Hindlimb muscle (tissue), 1 donor: ENCODE measurements around the gene ATXN7L3. TPM values are rescaled to one million over a fixed set of nuclear protein-coding genes. Genes with fewer than 3 reads are reported as not detected.

Experiments used
- DNase-seq: peaks from one replicate; pipeline ENCODE4 v3.0.0-alpha.2; 2013
- polyA plus RNA-seq: library from polyadenylated mRNA; unstranded; fragments of 120-200 nt; gene quantifications from one replicate; pipeline ENCODE4 v1.2.1, GENCODE V29; 2013; ENCODE audit not compliant: insufficient read length

The ATXN7L3 gene
- polyA plus RNA-seq, 1 donor = 59.5 TPM

DNA sequence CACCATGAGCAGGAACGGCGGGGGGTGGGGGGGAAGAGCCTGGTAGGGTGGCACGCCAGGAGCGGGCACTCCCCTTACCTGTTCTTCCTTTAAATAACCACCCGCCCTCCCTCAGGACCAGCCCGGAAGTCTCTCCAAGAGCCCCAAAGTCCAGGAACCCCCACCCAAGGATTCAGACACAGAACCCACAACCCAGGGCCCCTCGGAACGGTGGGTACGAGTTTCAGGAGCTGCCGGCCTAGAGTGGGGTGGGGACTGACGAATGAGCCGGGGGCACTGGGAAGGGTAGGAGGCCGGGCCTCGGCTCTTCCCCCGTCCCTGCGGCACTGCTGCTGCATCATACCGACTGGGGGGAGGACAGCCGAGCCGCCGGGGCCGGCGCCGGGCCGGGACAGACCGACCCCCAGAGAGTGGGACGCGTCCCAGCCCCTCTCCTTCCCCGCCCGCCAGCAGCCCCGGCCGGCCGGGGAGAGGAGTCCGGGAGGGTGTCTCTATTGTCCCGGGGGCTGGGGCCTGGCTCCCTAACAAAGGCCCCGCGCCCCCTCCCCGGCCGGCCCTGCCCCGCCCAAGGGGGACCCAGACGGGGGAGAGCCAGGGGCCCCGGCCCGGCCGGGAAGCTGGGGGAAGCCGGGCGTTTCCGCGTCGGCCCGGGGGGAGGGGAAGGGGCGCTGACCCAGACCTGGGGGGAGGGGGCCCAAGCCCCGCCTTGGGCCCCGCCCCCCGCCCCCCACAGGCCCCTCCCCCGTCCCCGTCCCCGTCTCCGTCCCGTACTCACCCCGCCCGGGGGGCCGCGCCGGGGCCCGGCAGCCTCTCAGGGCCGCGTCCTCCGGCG lies 747 bp downstream of the ATXN7L3 start:
- peak; percentile 58 for DNase-seq

- no peak for DNase-seq
Observed at GRCh38 chr17:44197980-44198720, 1.5 kb downstream of the ATXN7L3 start.

- DNase-seq = no peak
Observed at GRCh38 chr17:44197107-44197506, 2.6 kb downstream of the ATXN7L3 start.

DNA sequence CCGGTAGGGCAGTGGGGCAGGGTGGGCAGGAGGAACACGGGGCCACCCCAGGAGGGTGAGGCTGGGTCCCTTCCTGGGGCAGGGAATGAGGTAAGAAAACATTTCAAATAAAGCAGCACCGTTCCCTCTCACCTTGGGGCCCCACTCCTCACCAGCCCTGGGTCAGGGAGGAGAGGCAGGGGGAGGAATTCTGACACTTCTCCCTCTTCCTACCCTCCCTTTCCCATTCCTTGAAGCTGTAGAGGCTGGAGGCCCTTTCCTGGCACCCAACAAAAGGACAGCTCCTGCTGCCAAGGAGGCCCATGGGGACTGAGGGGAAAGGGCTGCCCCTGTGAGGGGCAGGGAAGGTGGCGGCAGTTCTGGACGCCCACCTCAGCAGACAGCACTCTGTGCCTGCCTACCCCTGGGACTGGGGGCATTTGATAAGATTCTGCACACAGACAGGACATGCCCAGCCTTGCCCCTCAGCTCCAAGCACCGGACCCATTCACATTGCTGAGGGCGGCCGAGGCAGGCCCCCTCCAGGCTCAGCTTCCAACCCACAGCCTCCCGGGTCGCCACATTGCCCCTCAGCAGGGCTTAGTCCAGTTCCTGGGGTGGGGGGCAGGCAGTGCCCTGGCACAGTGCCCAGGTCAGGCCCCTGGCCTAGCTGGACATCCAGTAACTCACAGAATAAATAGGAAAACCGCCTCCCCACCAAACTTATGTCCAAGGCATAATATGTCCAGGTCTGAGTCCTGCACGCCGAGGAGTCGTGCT lies 6.2 kb downstream of the ATXN7L3 start:
- DNase-seq = no peak

- DNase-seq = no peak
Observed at GRCh38 chr17:44192750-44193149, 6.9 kb downstream of the ATXN7L3 start.

- DNase-seq = no peak
Observed at GRCh38 chr17:44191941-44192496, 7.7 kb downstream of the ATXN7L3 start.

- DNase-seq = no peak
Observed at GRCh38 chr17:44191369-44191768, 8.3 kb downstream of the ATXN7L3 start.

DNA sequence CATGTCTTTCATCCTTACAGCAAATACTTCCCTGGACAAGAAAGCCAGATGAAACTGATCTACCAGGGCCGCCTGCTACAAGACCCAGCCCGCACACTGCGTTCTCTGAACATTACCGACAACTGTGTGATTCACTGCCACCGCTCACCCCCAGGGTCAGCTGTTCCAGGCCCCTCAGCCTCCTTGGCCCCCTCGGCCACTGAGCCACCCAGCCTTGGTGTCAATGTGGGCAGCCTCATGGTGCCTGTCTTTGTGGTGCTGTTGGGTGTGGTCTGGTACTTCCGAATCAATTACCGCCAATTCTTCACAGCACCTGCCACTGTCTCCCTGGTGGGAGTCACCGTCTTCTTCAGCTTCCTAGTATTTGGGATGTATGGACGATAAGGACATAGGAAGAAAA lies 9.2 kb downstream of the ATXN7L3 start:
- DNase-seq = no peak

- DNase-seq = no peak
Observed at GRCh38 chr17:44188576-44189403, 10.9 kb downstream of the ATXN7L3 start.

GRCh38 chr17:44187131-44187899 lies 12.4 kb downstream of the ATXN7L3 start:
- no peak for DNase-seq

- DNase-seq = peak; percentile 99
Observed at GRCh38 chr17:44186307-44187130, 13.2 kb downstream of the ATXN7L3 start, which contains the start of gene TMUB2. Gene TMUB2 (plus strand): TSS chr17:44186972. CDS start chr17:44187709, 737 bp downstream.

- no peak for DNase-seq
Observed at GRCh38 chr17:44184212-44184810, 15.4 kb downstream of the ATXN7L3 start.

DNA sequence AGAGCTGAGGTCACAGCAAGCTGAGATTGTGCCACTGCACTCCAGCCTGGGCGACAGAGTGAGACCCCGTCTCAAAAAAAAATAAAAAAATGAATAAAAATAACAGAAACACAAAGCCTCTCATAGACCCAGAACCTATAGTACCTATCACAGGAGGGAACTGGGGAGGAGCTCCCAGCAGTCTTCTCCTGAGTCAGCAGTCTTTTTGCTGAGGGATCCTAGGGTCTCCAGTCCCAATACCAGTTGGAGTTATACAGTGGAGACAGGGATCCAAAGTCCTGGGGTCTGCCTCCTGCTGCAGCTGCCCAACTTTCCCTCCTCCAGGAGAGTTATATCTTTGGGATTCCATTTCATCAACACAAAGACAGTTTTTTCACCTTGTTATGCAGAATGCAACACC lies 16.7 kb downstream of the ATXN7L3 start:
- no peak for DNase-seq

GRCh38 chr17:44178133-44178532 lies 21.6 kb downstream of the ATXN7L3 start:
- DNase-seq = no peak

GRCh38 chr17:44177640-44178039 lies 22.0 kb downstream of the ATXN7L3 start:
- DNase-seq = no peak

DNA sequence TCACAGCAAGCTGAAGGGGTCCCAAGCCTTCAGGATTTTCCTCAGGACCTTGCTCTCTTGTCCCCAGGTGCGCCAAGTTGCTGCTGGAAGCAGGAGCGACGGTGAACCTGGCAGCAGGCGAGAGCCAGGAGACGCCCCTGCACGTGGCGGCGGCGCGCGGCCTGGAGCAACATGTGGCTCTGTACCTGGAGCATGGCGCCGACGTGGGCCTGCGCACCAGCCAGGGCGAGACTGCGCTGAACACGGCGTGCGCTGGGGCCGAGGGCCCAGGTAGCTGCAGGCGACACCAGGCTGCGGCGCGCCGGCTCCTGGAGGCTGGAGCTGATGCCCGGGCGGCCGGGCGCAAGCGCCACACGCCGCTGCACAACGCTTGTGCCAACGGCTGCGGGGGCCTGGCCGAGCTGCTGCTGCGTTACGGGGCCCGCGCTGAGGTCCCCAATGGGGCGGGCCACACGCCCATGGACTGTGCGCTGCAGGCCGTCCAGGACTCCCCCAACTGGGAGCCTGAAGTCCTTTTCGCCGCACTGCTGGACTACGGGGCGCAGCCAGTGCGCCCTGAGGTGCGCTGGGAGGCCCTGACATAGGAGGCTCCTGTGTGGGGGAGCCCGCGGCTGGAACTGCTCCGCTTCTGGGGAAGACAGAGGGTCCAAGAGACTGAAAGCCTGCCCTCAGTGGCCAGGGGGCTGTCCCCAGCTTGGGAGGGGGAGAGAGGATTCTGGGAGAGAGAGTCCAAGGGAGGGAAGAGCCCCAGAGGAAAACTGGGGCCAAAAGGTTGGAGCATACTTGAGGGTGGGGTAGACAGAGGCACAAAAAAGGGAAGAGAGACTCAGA lies 22.8 kb downstream of the ATXN7L3 start:
- no peak for DNase-seq

GRCh38 chr17:44176257-44176656 lies 23.4 kb downstream of the ATXN7L3 start:
- DNase-seq = no peak

- no peak for DNase-seq
Observed at GRCh38 chr17:44174427-44174826, 25.3 kb downstream of the ATXN7L3 start.
